GM19455 (cell line): ENCODE results near the gene JMJD7.

ENCODE experiments used
- ATAC-seq: cut with Tn5 transposase; IDR thresholded peaks from one replicate; pipeline ENCODE4 v1.9.1; 2021; ENCODE audit not compliant: unreplicated experiment

JMJD7 gene

GRCh38 chr15:41827880-41828806, at the start of gene JMJD7:
JMJD7 (plus strand) TSS chr15:41828092; CDS start chr15:41828125, 33 bp downstream.
- ATAC-seq: peak; percentile 65

GRCh38 chr15:41778521-41778920, 49.4 kb upstream of the JMJD7 start:
- no peak for ATAC-seq

- no peak for ATAC-seq
Measured at GRCh38 chr15:41779662-41780157, 48.2 kb upstream of the JMJD7 start.

GRCh38 chr15:41780266-41780665, 47.6 kb upstream of the JMJD7 start:
- ATAC-seq: no peak

- ATAC-seq: no peak
Measured at GRCh38 chr15:41780727-41781126, 47.2 kb upstream of the JMJD7 start.

GRCh38 chr15:41782371-41783282, 45.3 kb upstream of the JMJD7 start:
- ATAC-seq: no peak

- ATAC-seq: no peak
Measured at GRCh38 chr15:41783296-41783695, 44.6 kb upstream of the JMJD7 start.

- ATAC-seq: no peak
Measured at GRCh38 chr15:41788262-41788661, 39.6 kb upstream of the JMJD7 start.

GRCh38 chr15:41789236-41789635, 38.7 kb upstream of the JMJD7 start:
- ATAC-seq: no peak

GRCh38 chr15:41789662-41790061, 38.2 kb upstream of the JMJD7 start:
- ATAC-seq: no peak

GRCh38 chr15:41790169-41790568, 37.7 kb upstream of the JMJD7 start:
- no peak for ATAC-seq

- ATAC-seq: no peak
Measured at GRCh38 chr15:41790756-41791546, 36.9 kb upstream of the JMJD7 start.

GRCh38 chr15:41791547-41791937, 36.4 kb upstream of the JMJD7 start:
- no peak for ATAC-seq

- no peak for ATAC-seq
Measured at GRCh38 chr15:41792000-41792637, 35.8 kb upstream of the JMJD7 start.

GRCh38 chr15:41794081-41794480, 33.8 kb upstream of the JMJD7 start:
- no peak for ATAC-seq

- no peak for ATAC-seq
Measured at GRCh38 chr15:41795996-41796856, 31.7 kb upstream of the JMJD7 start.

- ATAC-seq: no peak
Measured at GRCh38 chr15:41797201-41797944, 30.5 kb upstream of the JMJD7 start.

- no peak for ATAC-seq
Measured at GRCh38 chr15:41798607-41799487, 29.0 kb upstream of the JMJD7 start.
